Measurements from ENCODE around the gene CACNA1H.

Gene CACNA1H

GRCh38 chr16:1141716-1142115, 11.2 kb upstream of the CACNA1H start:
- no peak for TF ChIP-seq CTCF (IDR thresholded peaks at IDR 0.05; ENCODE audit: low read depth, low read length)
- DNase-seq (ENCODE audit: extremely low read depth, low read depth), result no peak

- no peak for DNase-seq (ENCODE audit: extremely low read depth, low read depth)
- TF ChIP-seq CTCF (IDR thresholded peaks at IDR 0.05; ENCODE audit: low read depth, low read length), result no peak
Measured at GRCh38 chr16:1142911-1143310, 10.0 kb upstream of the CACNA1H start.

GRCh38 chr16:1143761-1144450, 9.0 kb upstream of the CACNA1H start:
- no peak for TF ChIP-seq CTCF (IDR thresholded peaks at IDR 0.05; ENCODE audit: low read depth, low read length)
- no peak for DNase-seq (ENCODE audit: extremely low read depth, low read depth)

- TF ChIP-seq CTCF (IDR thresholded peaks at IDR 0.05; ENCODE audit: low read depth, low read length), result no peak
- no peak for DNase-seq (ENCODE audit: extremely low read depth, low read depth)
Measured at GRCh38 chr16:1144476-1145382, 8.2 kb upstream of the CACNA1H start.

GRCh38 chr16:1145383-1146100, 7.4 kb upstream of the CACNA1H start:
- DNase-seq (ENCODE audit: extremely low read depth, low read depth), result no peak
- TF ChIP-seq CTCF (IDR thresholded peaks at IDR 0.05; ENCODE audit: low read depth, low read length), result no peak

- no peak for TF ChIP-seq CTCF (IDR thresholded peaks at IDR 0.05; ENCODE audit: low read depth, low read length)
- DNase-seq (ENCODE audit: extremely low read depth, low read depth), result no peak
Measured at GRCh38 chr16:1146409-1146808, 6.5 kb upstream of the CACNA1H start.
